HL-60/S4 treated with retinoic acid at 250 ng/mL for 4 days and 3 days (cell line): ENCODE measurements around the gene GNA15.
"Not testable (repeated sequence)": the region's sequence is repeated elsewhere in the genome, so short reads cannot be mapped to it uniquely, and the experiment has no call there.

Source experiments
- in situ Hi-C: fragments of 300-500 bp; cut with MboI; formaldehyde crosslinking; loops from 2 replicates; pipeline ENCODE4 v1.7.0; 2022; ENCODE audit warnings: low sequenced_read_pairs

The GNA15 gene

GRCh38 chr19:3135961-3136683 lies at the start of gene GNA15:
GNA15 (plus strand) TSS chr19:3136033; CDS start chr19:3136451, 418 bp downstream.
- in situ Hi-C loops, result no loop called here

- in situ Hi-C loops, result no loop called here
These were observed 48.1 kb upstream of the GNA15 start for GRCh38 chr19:3087769-3088168.

- in situ Hi-C loops, result not testable (repeated sequence)
These were observed 46.5 kb upstream of the GNA15 start for GRCh38 chr19:3089299-3089855.

GRCh38 chr19:3094601-3095440 lies 41.0 kb upstream of the GNA15 start:
- in situ Hi-C loops, result no loop called here

GRCh38 chr19:3095441-3096191 lies 40.2 kb upstream of the GNA15 start:
- in situ Hi-C loops, result no loop called here

- in situ Hi-C loops, result no loop called here
These were observed 39.4 kb upstream of the GNA15 start for GRCh38 chr19:3096267-3096901.

- in situ Hi-C loops, result no loop called here
These were observed 38.9 kb upstream of the GNA15 start for GRCh38 chr19:3096902-3097326.

GRCh38 chr19:3097442-3097871 lies 38.4 kb upstream of the GNA15 start:
- in situ Hi-C loops, result no loop called here

- in situ Hi-C loops, result no loop called here
These were observed 37.7 kb upstream of the GNA15 start for GRCh38 chr19:3098141-3098514.

- in situ Hi-C loops, result no loop called here
These were observed 37.1 kb upstream of the GNA15 start for GRCh38 chr19:3098515-3099346.

GRCh38 chr19:3099347-3100145 lies 36.3 kb upstream of the GNA15 start:
- in situ Hi-C loops, result loop anchor here (25.0 kb wide), 1 partner anchor 137 kb away; no protein-coding TSS in a partner anchor

- in situ Hi-C loops, result loop anchor here (25.0 kb wide), 1 partner anchor 138 kb away; no protein-coding TSS in a partner anchor
These were observed 35.5 kb upstream of the GNA15 start for GRCh38 chr19:3100331-3100730.

GRCh38 chr19:3100747-3101730 lies 34.8 kb upstream of the GNA15 start:
- in situ Hi-C loops, result loop anchor here (25.0 kb wide), 1 partner anchor 139 kb away; no protein-coding TSS in a partner anchor

GRCh38 chr19:3102239-3103140 lies 33.3 kb upstream of the GNA15 start:
- in situ Hi-C loops, result loop anchor here (25.0 kb wide), 1 partner anchor 140 kb away; no protein-coding TSS in a partner anchor

GRCh38 chr19:3104708-3104983 lies 31.2 kb upstream of the GNA15 start:
- in situ Hi-C loops, result loop anchor here (25.0 kb wide), 1 partner anchor 142 kb away; no protein-coding TSS in a partner anchor
